Measurements from ENCODE around the gene IL1F10. TPM values are rescaled to one million over a fixed set of nuclear protein-coding genes. Genes with fewer than 3 reads are reported as not detected.

Gene IL1F10
- total RNA-seq, 1 experiment from 2014 or later, result not detected

DNA sequence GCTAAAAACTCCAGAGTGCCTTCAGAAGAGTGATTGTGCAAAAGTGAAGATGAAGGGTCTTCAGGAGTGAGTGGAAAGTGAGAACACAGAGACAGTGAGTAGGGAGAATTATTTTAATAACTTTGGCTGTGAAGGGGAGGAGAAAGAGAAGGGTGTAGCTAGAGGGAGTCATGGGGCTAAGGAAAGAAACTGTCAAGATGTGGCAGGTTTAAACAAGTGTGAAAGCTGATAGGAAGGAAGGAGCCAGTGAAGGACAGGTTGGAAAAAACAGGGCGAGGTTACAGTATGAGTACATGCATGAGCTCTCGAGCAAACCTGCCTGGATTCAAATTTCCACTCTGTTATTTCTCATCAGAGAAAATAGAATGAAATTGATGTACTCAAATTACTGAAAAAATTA, 17.8 kb downstream of the IL1F10 start:
- TF ChIP-seq, protein P1, sequence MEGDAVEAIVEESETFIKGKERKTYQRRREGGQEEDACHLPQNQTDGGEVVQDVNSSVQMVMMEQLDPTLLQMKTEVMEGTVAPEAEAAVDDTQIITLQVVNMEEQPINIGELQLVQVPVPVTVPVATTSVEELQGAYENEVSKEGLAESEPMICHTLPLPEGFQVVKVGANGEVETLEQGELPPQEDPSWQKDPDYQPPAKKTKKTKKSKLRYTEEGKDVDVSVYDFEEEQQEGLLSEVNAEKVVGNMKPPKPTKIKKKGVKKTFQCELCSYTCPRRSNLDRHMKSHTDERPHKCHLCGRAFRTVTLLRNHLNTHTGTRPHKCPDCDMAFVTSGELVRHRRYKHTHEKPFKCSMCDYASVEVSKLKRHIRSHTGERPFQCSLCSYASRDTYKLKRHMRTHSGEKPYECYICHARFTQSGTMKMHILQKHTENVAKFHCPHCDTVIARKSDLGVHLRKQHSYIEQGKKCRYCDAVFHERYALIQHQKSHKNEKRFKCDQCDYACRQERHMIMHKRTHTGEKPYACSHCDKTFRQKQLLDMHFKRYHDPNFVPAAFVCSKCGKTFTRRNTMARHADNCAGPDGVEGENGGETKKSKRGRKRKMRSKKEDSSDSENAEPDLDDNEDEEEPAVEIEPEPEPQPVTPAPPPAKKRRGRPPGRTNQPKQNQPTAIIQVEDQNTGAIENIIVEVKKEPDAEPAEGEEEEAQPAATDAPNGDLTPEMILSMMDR (conservative IDR thresholded peaks at IDR 0.05), result no peak
- no peaks in the 10 kb centered on the region for H3K79me2 ChIP-seq (ENCODE audit: insufficient read depth, low read length)
- H3K18ac ChIP-seq (ENCODE audit: insufficient read length, low read depth, low read length), result no peak overlapping the region

More for the DNA sequence above, 17.8 kb downstream of the IL1F10 start:
- Histone ChIP-seq H2BK5ac (ENCODE audit: insufficient read length, low read length) (no peak overlapping the region), H3K27ac (ENCODE audit: insufficient read length, low read depth, low read length) (no peak overlapping the region), H3K9ac (ENCODE audit: extremely low read depth, insufficient read length, low read length) (no peak overlapping the region), H3K14ac (ENCODE audit: insufficient read depth, low read length) (no peak overlapping the region), H3K27me3 (ENCODE audit: insufficient read depth, low read length) (no peaks in the 10 kb centered on the region), H2AFZ (ENCODE audit: low read length) (no peak overlapping the region), H4K91ac (ENCODE audit: insufficient read length, low read depth, low read length) (no peak overlapping the region), H2AK5ac (ENCODE audit: insufficient read length, low read length) (no peak overlapping the region), H2BK120ac (ENCODE audit: low read depth, low read length, poor library complexity, severe bottlenecking) (no peak overlapping the region), H4K8ac (replicated peaks; ENCODE audit: insufficient read length, low read depth, low read length) (no peak overlapping the region), H3K79me1 (ENCODE audit: insufficient read depth, low read depth, low read length, poor library complexity, severe bottlenecking) (no peaks in the 10 kb centered on the region), H3K56ac (ENCODE audit: insufficient read length, low read depth, low read length) (no peak overlapping the region), H3K4me1 (ENCODE audit: insufficient read depth, low read length) (no peaks in the 10 kb centered on the region), H3K4ac (ENCODE audit: low read depth, low read length) (no peak overlapping the region), H2BK20ac (ENCODE audit: low read depth, low read length, poor library complexity, severe bottlenecking) (no peak overlapping the region), H4K5ac (ENCODE audit: insufficient read length, low read depth, low read length) (no peak overlapping the region), H3K9me3 (ENCODE audit: control insufficient read depth, low read depth, low read length) (no peaks in the 10 kb centered on the region), H2BK12ac (ENCODE audit: insufficient read length, low read depth, low read length) (no peak overlapping the region), H3K23ac (ENCODE audit: insufficient read length, low read depth, low read length) (no peak overlapping the region), H3K23me2 (ENCODE audit: insufficient read length, low read depth, low read length, poor library complexity, severe bottlenecking) (no peaks in the 10 kb centered on the region), H3T11ph (ENCODE audit: low read length) (no peak overlapping the region), H2BK15ac (ENCODE audit: low read depth, low read length) (no peak overlapping the region), H3K4me2 (ENCODE audit: insufficient read depth, insufficient read length, low read length) (no peak overlapping the region), H4K20me1 (ENCODE audit: control insufficient read depth, insufficient read depth, insufficient read length) (no peaks in the 10 kb centered on the region)
- Mint-ChIP-seq H3K4me1 (no peaks in the 10 kb centered on the region), H3K27ac (no peak overlapping the region), H3K4me3 (no peak overlapping the region), H3K27me3 (ENCODE audit: low read depth) (peaks cover 27% of the 10 kb centered on the region), H3K9me3 (peaks cover 0 to 6% of the 10 kb centered on the region in 2 experiments; a peak in 1 of 5 replicates), H3K36me3 (ENCODE audit: insufficient read depth in 1 of 3, low read depth in 3 of 3) (no peaks in the 10 kb centered on the region)
- DNase-seq, result no peak
- no CpG with 5 or more reads among the region's 2 CpGs for WGBS (ENCODE audit: extremely low coverage, insufficient read length, low lambda C conversion rate)
